CD4-positive, alpha-beta T cell treated with Interferon gamma for 1 hour (primary cell): ENCODE measurements around the gene TMEM117.

Source experiments
- DNase-seq: peaks from one replicate; pipeline ENCODE4 v3.0.0-alpha.2; 2020

The TMEM117 gene

GRCh38 chr12:44403185-44403584 lies 567.3 kb downstream of the TMEM117 start:
- DNase-seq: no peak

- DNase-seq: no peak
Measured at GRCh38 chr12:44405297-44405696, 569.4 kb downstream of the TMEM117 start.

GRCh38 chr12:44422559-44422958 lies 586.7 kb downstream of the TMEM117 start:
- DNase-seq: no peak

- DNase-seq: no peak
Measured at GRCh38 chr12:44428825-44429224, 592.9 kb downstream of the TMEM117 start.

GRCh38 chr12:44431647-44432343 lies 595.9 kb downstream of the TMEM117 start:
- DNase-seq: no peak

GRCh38 chr12:44433659-44434058 lies 597.8 kb downstream of the TMEM117 start:
- DNase-seq: no peak

GRCh38 chr12:44436756-44437155 lies 600.9 kb downstream of the TMEM117 start:
- no peak for DNase-seq
